Right lobe of liver (tissue), 4 donors: ENCODE data around the gene HEPH.
"Not testable (repeated sequence)": the region's sequence is repeated elsewhere in the genome, so short reads cannot be mapped to it uniquely, and the experiment has no call there.

Source experiments
- CTCF ChIP-seq, 4 donors: fragments of 200-600 bp in 3 of 4; fragments of 450-650 bp in 1 of 4; IDR thresholded peaks; one replicate each; pipeline versions ENCODE4 v1.5.1 to v1.8.0; 2016 to 2022; ENCODE audit warnings: antibody characterized with exemption in 4 of 4, mild to moderate bottlenecking in 2 of 4
- POLR2A ChIP-seq: fragments of 450-650 bp; IDR thresholded peaks from one replicate; pipeline ENCODE4 v1.6.1; 2017; ENCODE audit warnings: antibody characterized with exemption, mild to moderate bottlenecking
- donor health status: DM: no; HTN: no; CAD: no.
- donor health status: DM: no; HTN: no; CAD: no.
- donor health status: DM: no; HTN: yes; CAD: no.

GRCh38 chrX:66135284-66135683 lies 28.8 kb upstream of the HEPH start:
- not testable (repeated sequence) for TF ChIP-seq CTCF (IDR thresholded peaks at IDR 0.05); POLR2A
